GM12872 (cell line): ENCODE measurements around the gene IGF2BP3.

Experiments
- TF ChIP-seq, protein P1 (sequence below): IDR thresholded peaks from 3 replicates; pipeline ENCODE4 v1.5.1; 2011; ENCODE audit warnings: low read depth, mild to moderate bottlenecking, low read length, moderate library complexity; ENCODE audit not compliant: insufficient read depth

IGF2BP3 gene

DNA sequence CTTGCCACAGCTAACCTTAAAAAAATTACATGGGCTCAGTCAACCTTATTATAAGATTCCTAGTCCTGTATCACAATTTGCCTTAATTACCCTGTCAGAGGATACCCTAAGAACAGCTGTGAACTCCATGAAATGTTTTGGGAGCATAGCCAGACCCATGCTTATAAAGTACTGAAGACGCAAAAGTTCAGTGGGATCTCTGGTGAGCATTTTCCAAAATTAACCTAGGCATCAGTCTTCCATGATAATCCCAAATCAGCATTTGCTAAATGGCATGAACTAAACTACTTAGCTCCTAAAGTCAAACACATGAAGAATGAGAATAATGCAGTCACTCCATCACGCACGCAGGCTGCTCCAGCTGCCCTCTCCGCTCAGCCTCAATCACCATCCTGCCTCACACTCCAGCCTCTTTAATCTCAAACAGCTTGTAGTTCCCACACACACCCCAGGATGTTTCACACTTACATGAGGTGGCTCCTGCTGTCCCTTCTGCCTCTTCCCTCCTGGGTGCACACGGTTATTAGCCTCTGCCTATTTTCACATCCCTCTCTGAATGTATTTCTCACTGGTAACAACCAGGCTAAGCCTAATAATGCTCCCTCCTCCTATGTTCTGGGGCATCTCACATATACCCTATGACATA is 15.3 kb downstream of the IGF2BP3 start:
- TF ChIP-seq, protein P1, sequence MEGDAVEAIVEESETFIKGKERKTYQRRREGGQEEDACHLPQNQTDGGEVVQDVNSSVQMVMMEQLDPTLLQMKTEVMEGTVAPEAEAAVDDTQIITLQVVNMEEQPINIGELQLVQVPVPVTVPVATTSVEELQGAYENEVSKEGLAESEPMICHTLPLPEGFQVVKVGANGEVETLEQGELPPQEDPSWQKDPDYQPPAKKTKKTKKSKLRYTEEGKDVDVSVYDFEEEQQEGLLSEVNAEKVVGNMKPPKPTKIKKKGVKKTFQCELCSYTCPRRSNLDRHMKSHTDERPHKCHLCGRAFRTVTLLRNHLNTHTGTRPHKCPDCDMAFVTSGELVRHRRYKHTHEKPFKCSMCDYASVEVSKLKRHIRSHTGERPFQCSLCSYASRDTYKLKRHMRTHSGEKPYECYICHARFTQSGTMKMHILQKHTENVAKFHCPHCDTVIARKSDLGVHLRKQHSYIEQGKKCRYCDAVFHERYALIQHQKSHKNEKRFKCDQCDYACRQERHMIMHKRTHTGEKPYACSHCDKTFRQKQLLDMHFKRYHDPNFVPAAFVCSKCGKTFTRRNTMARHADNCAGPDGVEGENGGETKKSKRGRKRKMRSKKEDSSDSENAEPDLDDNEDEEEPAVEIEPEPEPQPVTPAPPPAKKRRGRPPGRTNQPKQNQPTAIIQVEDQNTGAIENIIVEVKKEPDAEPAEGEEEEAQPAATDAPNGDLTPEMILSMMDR = no peak

DNA sequence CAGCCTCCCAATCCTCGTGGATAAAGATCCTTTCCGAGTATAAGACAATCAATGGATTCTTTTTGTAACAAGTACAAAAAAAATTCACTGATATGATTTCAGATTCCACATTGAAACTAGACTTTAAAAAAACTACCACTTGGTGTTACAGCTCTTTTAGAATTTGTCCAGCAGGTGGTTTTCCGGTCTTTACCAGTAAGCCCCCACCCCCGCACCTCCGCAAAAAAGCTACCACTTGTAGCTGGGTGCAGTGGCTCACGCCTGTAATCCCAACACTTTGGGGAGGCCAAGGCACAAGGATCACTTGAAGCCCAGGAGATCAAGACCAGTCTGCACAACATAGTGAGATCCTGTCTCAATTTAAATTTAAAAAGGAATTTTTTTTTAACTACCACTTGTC is 19.8 kb downstream of the IGF2BP3 start:
- TF ChIP-seq, protein P1 = no peak

DNA sequence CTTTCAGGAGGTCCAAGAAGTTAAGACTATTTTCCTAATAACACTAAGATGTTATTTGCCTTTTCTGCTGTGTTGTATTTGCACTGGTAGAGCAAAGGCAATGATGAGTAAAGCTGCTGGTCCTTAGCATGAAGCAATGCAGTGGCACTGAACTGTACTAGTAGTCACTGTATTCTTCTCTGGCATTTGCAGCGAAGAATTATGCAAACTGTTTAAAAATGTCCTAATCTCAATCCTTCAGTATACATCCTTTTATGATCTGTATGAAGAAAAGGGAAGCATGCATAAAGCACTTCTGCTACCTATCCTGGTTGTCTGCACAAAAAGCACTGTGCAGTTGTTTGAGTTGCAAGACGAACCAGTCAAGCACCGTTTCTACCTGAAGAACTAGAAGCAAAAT is 20.4 kb downstream of the IGF2BP3 start:
- TF ChIP-seq, protein P1 = no peak

DNA sequence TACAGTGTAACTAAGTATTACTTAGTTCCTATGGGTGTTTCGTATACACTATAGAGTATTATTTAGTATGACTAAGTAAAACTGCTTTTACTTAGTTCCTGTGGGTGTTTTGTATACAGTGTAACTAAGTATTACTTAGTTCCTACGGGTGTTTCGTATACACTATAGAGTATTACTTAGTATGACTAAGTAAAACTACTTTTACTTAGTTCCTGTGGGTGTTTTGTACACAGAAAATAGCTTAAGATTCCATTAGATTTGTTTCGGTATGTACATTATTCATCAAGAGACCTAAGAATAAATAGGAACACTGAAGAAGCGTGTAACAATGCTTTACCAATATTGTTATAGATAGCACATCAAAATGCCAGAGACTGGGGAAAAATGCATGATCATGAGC is 25.0 kb downstream of the IGF2BP3 start:
- TF ChIP-seq, protein P1 = no peak

DNA sequence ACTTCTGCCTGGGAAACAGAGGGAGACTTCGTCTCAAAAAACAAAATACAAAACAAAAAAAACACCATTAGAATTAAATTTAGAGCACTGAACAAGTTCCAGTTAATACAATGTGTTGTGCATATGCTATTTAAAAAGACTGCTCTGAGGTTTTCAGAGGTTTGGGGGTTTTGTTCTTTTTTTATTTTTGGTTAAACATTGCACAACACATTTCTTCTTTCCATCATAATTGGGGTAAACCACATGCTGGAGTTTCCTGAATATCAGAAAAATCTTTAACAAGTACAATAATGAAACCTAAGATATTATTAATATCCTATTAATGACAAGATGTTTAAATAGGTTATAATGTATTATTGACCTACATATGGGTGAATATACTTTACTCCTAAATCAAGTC is 26.3 kb downstream of the IGF2BP3 start:
- TF ChIP-seq, protein P1 = no peak

DNA sequence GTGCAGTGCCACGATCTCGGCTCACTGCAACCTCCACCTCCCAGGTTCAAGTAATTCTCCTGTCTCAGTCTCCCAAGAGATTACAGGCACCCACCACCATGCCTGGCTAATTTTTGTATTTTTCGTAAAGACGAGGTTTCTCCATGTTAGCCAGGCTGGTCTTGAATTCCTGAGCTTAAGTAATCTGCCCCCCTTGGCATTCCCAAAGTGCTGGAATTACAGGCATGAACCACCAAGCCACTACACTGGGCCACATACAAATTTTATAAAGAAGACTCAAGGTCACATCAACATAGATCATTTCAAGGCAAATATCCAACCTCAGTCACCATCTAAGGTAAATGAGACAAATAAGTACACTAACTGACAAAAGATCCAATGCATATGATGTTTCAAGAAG is 32.1 kb downstream of the IGF2BP3 start:
- TF ChIP-seq, protein P1 = no peak

DNA sequence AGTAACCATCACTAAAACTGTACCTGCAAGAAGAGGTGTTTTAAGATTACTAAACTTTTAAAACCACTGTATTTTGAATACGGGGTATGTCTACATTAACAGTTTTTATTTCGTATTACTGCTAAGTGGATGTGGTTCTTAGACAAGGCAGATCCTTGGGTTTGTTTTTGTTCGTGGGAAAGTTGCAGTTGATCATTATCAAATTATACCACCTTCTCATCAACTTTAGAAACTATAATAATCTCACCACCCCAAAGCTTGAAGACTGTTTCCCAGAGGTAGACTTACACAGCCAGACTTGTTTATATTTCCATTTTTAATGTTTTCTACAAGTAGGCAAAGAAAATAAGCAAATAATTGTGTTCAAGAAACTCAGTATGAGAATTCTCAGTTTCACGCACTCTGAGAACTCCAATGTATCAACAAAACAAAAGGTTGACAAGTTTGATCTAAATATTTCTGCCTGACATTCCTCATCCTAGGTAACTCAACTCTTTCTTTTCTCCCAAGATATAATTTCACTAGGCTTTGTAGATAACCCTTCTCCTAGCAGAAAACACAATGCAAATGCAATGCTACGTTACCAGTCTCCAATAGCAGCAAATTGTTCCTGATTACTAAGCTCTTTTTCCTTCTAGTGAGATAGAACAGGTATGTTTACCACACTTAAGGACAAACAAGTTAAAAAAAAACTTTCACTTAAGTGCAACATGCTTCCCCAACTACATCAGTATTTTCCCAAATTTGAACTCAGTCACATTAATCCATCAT is 36.0 kb downstream of the IGF2BP3 start:
- TF ChIP-seq, protein P1 = no peak
